ENCODE results near the gene KCNC4.

KCNC4 gene

GRCh38 chr1:110209715-110210603 lies at the start of gene KCNC4:
Gene KCNC4, plus strand, starts transcription at chr1:110210314. Its CDS starts 1,186 bp downstream, at chr1:110211500.
- DNase-seq: peak; percentile 83

GRCh38 chr1:110160538-110161100 lies 49.5 kb upstream of the KCNC4 start:
- DNase-seq: no peak

- DNase-seq: no peak
Observed at GRCh38 chr1:110161165-110161564, 48.9 kb upstream of the KCNC4 start.

GRCh38 chr1:110161849-110162248 lies 48.3 kb upstream of the KCNC4 start:
- DNase-seq: no peak

GRCh38 chr1:110163591-110163990 lies 46.5 kb upstream of the KCNC4 start:
- DNase-seq: no peak

GRCh38 chr1:110164725-110165350 lies 45.3 kb upstream of the KCNC4 start:
- DNase-seq: no peak

GRCh38 chr1:110165761-110166231 lies 44.3 kb upstream of the KCNC4 start:
- DNase-seq: no peak

- DNase-seq: no peak
Observed at GRCh38 chr1:110166861-110167260, 43.3 kb upstream of the KCNC4 start.

- no peak for DNase-seq
Observed at GRCh38 chr1:110170766-110171733, 39.1 kb upstream of the KCNC4 start.

GRCh38 chr1:110172001-110172400 lies 38.1 kb upstream of the KCNC4 start:
- no peak for DNase-seq

GRCh38 chr1:110173466-110174105 lies 36.5 kb upstream of the KCNC4 start:
- no peak for DNase-seq

GRCh38 chr1:110174961-110175360 lies 35.2 kb upstream of the KCNC4 start:
- no peak for DNase-seq

- DNase-seq: peak; percentile 62
Observed at GRCh38 chr1:110176299-110176956, 33.7 kb upstream of the KCNC4 start.

GRCh38 chr1:110177775-110178174 lies 32.3 kb upstream of the KCNC4 start:
- no peak for DNase-seq

GRCh38 chr1:110183642-110184167 lies 26.4 kb upstream of the KCNC4 start:
- DNase-seq: no peak

GRCh38 chr1:110184446-110184845 lies 25.7 kb upstream of the KCNC4 start:
- DNase-seq: no peak

- peak; percentile 94 for DNase-seq
Observed at GRCh38 chr1:110185181-110185580, 24.9 kb upstream of the KCNC4 start.

- peak; percentile 75 for DNase-seq
Observed at GRCh38 chr1:110186558-110186957, 23.6 kb upstream of the KCNC4 start.

- no peak for DNase-seq
Observed at GRCh38 chr1:110187139-110187890, 22.8 kb upstream of the KCNC4 start.

GRCh38 chr1:110188035-110188618 lies 22.0 kb upstream of the KCNC4 start:
- no peak for DNase-seq
